ENCODE data around the gene PGBD1. TPM values are rescaled to one million over a fixed set of nuclear protein-coding genes. Genes with fewer than 3 reads are reported as not detected.

PGBD1 gene
- total RNA-seq, 4 donors from 2014 or later: 0.80 to 2.8 (median 1.5) TPM

DNA sequence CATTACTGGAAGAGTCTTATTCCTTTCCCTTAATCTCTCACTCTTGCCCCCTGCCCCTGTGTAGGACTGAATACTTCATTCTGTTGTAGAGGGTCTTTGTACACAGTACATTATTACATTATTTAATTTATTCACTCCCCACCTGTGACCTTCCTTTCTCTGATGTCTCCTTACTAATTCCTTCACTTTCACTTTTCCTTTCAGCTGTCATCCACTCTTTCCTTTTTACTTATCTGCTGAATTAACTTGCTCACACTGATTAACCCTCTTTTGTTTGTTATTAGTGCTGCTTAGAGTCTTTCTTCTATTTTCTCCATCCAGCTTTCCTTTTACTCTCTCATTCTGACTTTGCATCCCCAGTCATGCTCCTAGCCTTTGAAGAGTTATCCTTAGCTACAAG, 6.5 kb upstream of the PGBD1 start:
- H3K4me1 ChIP-seq: peaks cover 0 to under 1% of the 10 kb centered on the region in 2 donors
- no peak for TF ChIP-seq POLR2A (IDR thresholded peaks at IDR 0.05)
- TF ChIP-seq, protein P1, sequence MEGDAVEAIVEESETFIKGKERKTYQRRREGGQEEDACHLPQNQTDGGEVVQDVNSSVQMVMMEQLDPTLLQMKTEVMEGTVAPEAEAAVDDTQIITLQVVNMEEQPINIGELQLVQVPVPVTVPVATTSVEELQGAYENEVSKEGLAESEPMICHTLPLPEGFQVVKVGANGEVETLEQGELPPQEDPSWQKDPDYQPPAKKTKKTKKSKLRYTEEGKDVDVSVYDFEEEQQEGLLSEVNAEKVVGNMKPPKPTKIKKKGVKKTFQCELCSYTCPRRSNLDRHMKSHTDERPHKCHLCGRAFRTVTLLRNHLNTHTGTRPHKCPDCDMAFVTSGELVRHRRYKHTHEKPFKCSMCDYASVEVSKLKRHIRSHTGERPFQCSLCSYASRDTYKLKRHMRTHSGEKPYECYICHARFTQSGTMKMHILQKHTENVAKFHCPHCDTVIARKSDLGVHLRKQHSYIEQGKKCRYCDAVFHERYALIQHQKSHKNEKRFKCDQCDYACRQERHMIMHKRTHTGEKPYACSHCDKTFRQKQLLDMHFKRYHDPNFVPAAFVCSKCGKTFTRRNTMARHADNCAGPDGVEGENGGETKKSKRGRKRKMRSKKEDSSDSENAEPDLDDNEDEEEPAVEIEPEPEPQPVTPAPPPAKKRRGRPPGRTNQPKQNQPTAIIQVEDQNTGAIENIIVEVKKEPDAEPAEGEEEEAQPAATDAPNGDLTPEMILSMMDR (IDR thresholded peaks at IDR 0.05 in 4 of 5, conservative IDR thresholded peaks at IDR 0.05 in 1 of 5): no peak
- DNase-seq (no peak), ATAC-seq (no peak)
- H3K9me3 ChIP-seq: no peaks in the 10 kb centered on the region
- no peak overlapping the region for H3K4me3 ChIP-seq
- H3K27ac ChIP-seq: no peak overlapping the region
- H3K36me3 ChIP-seq: peaks cover 2 to 63% of the 10 kb centered on the region in 2 donors
- in situ Hi-C loops (cut with MboI; ENCODE audit: low sequenced_read_pairs in 4 of 4): loop anchor here in 1 of 4 donors (25.0 kb wide), 1 partner anchor 138 kb away; the partner anchor contains the start of gene ZKSCAN8
- no peaks in the 10 kb centered on the region for H3K27me3 ChIP-seq
- intact Hi-C loops (cut with DNase I; ENCODE audit: low total_unique reads): no loop called here

- in situ Hi-C loops (cut with MboI; ENCODE audit: low sequenced_read_pairs in 4 of 4): no loop called here
- TF ChIP-seq, protein P1 (IDR thresholded peaks at IDR 0.05 in 4 of 5, conservative IDR thresholded peaks at IDR 0.05 in 1 of 5): no peak
- TF ChIP-seq POLR2A (IDR thresholded peaks at IDR 0.05): no peak
- H3K27me3 ChIP-seq: no peaks in the 10 kb centered on the region
- ATAC-seq (no peak), DNase-seq (no peak)
- H3K9me3 ChIP-seq: no peaks in the 10 kb centered on the region
- H3K27ac ChIP-seq: no peak overlapping the region
- peaks cover 9 to 12% of the 10 kb centered on the region in 2 donors for H3K4me1 ChIP-seq
- intact Hi-C loops (cut with DNase I; ENCODE audit: low total_unique reads): no loop called here
- H3K4me3 ChIP-seq: no peak overlapping the region
- H3K36me3 ChIP-seq: peaks cover 2 to 51% of the 10 kb centered on the region in 2 donors
These were observed 3.6 kb upstream of the PGBD1 start for GRCh38 chr6:28277746-28278145.

GRCh38 chr6:28280595-28281287, 631 bp upstream of the PGBD1 start:
- H3K4me3 ChIP-seq: peak overlapping the region; percentile 60 to 83 (median 73)
- no peaks in the 10 kb centered on the region for H3K27me3 ChIP-seq
- in situ Hi-C loops (cut with MboI; ENCODE audit: low sequenced_read_pairs in 4 of 4) (no loop called here), intact Hi-C loops (cut with DNase I; ENCODE audit: low total_unique reads) (loop anchor here (5.0 kb wide), 1 partner anchor 57 kb away; the partner anchor contains the start of gene ZSCAN31)
- peak overlapping the region in 1 of 4 donors; percentile 47 for H3K27ac ChIP-seq
- TF ChIP-seq POLR2A (IDR thresholded peaks at IDR 0.05): no peak
- TF ChIP-seq, protein P1 (IDR thresholded peaks at IDR 0.05 in 4 of 5, conservative IDR thresholded peaks at IDR 0.05 in 1 of 5): no peak
- peaks cover 0 to 41% of the 10 kb centered on the region in 2 donors for H3K36me3 ChIP-seq
- H3K4me1 ChIP-seq: peaks cover 9 to 12% of the 10 kb centered on the region in 2 donors
- no peak for DNase-seq
- ATAC-seq: no peak
- no peaks in the 10 kb centered on the region for H3K9me3 ChIP-seq

DNA sequence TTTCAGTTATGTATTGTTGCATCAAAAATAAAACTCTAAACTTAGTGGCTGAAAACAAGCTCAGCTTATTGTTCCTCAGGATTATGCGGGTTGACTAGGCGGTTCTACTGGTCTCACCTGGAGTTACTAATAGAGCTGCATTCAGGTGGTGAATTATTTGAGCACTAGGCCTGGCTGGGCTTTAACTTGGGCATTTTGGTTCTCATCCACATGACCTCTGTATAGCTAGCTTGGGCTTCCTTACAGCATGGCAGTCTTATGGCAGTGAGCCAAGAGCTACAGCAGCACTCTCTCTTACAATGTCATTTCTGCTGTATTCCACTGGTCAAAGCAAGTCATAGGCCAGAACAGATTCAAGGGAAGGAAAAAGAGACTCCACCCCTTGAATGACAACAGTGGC, 1.6 kb downstream of the PGBD1 start:
- Histone ChIP-seq H3K4me3 (no peak overlapping the region), H3K27me3 (no peaks in the 10 kb centered on the region), H3K27ac (no peak overlapping the region), H3K36me3 (peaks cover 0 to 40% of the 10 kb centered on the region in 2 donors), H3K9me3 (no peaks in the 10 kb centered on the region), H3K4me1 (peaks cover 9 to 12% of the 10 kb centered on the region in 2 donors)
- in situ Hi-C loops (cut with MboI; ENCODE audit: low sequenced_read_pairs in 4 of 4) (no loop called here), intact Hi-C loops (cut with DNase I; ENCODE audit: low total_unique reads) (loop anchor here (5.0 kb wide), 1 partner anchor 54 kb away; the partner anchor contains the start of gene ZSCAN31)
- DNase-seq (no peak), ATAC-seq (no peak)
- TF ChIP-seq POLR2A (IDR thresholded peaks at IDR 0.05): no peak
- TF ChIP-seq, protein P1 (IDR thresholded peaks at IDR 0.05 in 4 of 5, conservative IDR thresholded peaks at IDR 0.05 in 1 of 5): no peak

Data from gastrocnemius medialis (tissue), 4 donors.